Adipocyte (in vitro differentiated cells): Measurements from ENCODE around the gene ADAT3.

Experiments
- DNase-seq: peaks from one replicate; pipeline ENCODE4 v3.0.0-alpha.2; 2015; ENCODE audit warnings: low read depth
- H3K27me3 ChIP-seq: replicated peaks from 2 replicates; pipeline ENCODE4 v1.7.0; 2013; ENCODE audit warnings: mild to moderate bottlenecking, low read length, moderate library complexity; ENCODE audit not compliant: control insufficient read depth, insufficient read depth
- H3K36me3 ChIP-seq: 2 replicates; pipeline ENCODE4 v1.7.0; 2013; ENCODE audit warnings: low read length, mild to moderate bottlenecking, moderate library complexity; ENCODE audit not compliant: control insufficient read depth, insufficient read depth, severe bottlenecking
- H3K4me1 ChIP-seq: 2 replicates; pipeline ENCODE4 v1.7.0; 2013; ENCODE audit warnings: mild to moderate bottlenecking, low read length, moderate library complexity; ENCODE audit not compliant: control insufficient read depth, insufficient read depth
- H3K4me3 ChIP-seq: 2 replicates; pipeline ENCODE4 v1.7.0; 2013; ENCODE audit warnings: mild to moderate bottlenecking, low read length, moderate library complexity
- H3K9ac ChIP-seq: 2 replicates; pipeline ENCODE4 v1.7.0; 2013; ENCODE audit warnings: mild to moderate bottlenecking, low read length, moderate library complexity
- H3K9me3 ChIP-seq: 2 replicates; pipeline ENCODE4 v1.7.0; 2013; ENCODE audit warnings: mild to moderate bottlenecking, low read length, moderate library complexity; ENCODE audit not compliant: control insufficient read depth

ADAT3 gene

DNA sequence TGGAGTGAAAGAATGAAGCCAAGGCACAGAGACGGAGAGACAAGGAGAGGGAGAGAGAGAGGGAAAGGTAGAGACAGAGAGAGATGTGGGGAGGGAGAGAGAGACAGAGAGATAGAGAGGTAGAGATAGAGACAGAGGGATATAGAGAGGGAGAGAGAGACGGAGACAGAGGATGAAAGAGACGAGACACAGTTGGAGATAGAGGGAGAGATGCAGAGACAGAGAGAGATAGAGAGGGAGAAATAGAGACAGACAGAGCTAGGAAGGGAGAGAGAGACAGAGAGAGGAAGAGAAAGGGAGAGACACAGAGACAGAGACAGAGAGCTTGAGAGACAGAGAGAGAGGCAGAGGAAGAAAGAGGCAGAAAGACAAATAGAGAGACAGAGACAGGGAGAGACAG lies 31.2 kb downstream of the ADAT3 start:
- DNase-seq = no peak

DNA sequence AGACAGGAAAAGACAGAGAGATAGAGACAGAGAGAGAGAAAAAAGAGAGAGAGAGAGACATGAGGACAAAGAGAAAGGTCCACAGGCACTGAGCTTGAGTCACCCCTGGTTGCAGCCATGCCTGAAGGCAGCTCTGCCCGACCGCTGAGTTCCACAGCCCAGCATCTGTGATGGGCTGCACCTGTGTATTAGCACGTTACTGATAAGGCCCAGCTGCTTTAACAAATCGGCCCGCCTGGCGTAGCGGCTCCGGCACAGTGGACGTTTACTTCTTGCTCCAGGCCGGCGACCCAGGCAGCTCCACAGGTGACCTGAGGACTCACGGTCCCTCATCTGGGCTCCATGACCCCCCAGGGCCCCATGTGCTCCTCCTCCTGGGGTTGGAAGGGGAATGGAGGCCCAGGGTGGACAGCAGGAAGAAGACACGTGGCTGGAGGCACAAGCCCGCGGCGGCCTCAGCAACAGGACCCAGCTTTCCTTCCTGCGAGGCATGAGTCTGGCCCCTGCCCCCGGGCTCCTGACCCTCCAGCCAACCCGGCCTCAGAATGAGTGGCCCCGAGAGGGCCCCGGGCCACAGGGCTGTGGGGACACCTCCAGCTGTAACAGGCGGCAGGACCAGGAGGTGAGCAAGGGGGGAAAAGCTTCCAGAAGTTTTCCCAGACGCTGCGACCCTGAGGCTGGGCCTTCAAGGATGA lies 31.9 kb downstream of the ADAT3 start:
- H3K9ac ChIP-seq = no peak overlapping the region
- H3K4me1 ChIP-seq = peaks cover 25% of the 10 kb centered on the region
- no peaks in the 10 kb centered on the region for H3K36me3 ChIP-seq
- H3K4me3 ChIP-seq = no peak overlapping the region
- no peak for DNase-seq
- H3K9me3 ChIP-seq = no peaks in the 10 kb centered on the region
- no peaks in the 10 kb centered on the region for H3K27me3 ChIP-seq

More for the DNA sequence above, 31.2 kb downstream of the ADAT3 start:
- H3K27me3 ChIP-seq = no peaks in the 10 kb centered on the region
- H3K4me1 ChIP-seq = peaks cover 25% of the 10 kb centered on the region
- no peaks in the 10 kb centered on the region for H3K36me3 ChIP-seq
- H3K9ac ChIP-seq = peak overlapping the region; percentile 25
- no peak overlapping the region for H3K4me3 ChIP-seq
- H3K9me3 ChIP-seq = peaks cover 2% of the 10 kb centered on the region

DNA sequence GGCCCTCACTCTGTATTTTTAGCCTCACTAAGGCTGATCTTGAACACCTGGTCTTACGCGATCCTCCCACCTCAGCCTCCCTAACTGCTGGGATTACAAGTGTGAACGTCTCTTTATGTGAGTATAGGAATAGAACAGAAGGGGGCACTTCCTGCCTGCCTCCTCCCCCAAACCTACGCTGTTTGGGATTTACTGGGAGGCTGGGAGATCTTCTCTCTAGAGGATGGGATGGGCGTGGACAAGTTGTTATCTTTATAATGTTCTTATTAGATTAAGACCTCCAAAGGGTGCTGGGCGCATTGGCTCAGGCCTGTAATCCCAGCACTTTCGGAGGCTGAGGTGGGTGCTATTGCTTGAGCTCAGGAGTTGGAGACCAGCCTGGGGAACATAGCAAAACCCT lies 32.9 kb downstream of the ADAT3 start:
- DNase-seq = no peak
- Histone ChIP-seq H3K27me3 (no peaks in the 10 kb centered on the region), H3K4me1 (peaks cover 34% of the 10 kb centered on the region), H3K36me3 (no peaks in the 10 kb centered on the region), H3K9me3 (no peaks in the 10 kb centered on the region), H3K9ac (no peak overlapping the region), H3K4me3 (no peak overlapping the region)

DNA sequence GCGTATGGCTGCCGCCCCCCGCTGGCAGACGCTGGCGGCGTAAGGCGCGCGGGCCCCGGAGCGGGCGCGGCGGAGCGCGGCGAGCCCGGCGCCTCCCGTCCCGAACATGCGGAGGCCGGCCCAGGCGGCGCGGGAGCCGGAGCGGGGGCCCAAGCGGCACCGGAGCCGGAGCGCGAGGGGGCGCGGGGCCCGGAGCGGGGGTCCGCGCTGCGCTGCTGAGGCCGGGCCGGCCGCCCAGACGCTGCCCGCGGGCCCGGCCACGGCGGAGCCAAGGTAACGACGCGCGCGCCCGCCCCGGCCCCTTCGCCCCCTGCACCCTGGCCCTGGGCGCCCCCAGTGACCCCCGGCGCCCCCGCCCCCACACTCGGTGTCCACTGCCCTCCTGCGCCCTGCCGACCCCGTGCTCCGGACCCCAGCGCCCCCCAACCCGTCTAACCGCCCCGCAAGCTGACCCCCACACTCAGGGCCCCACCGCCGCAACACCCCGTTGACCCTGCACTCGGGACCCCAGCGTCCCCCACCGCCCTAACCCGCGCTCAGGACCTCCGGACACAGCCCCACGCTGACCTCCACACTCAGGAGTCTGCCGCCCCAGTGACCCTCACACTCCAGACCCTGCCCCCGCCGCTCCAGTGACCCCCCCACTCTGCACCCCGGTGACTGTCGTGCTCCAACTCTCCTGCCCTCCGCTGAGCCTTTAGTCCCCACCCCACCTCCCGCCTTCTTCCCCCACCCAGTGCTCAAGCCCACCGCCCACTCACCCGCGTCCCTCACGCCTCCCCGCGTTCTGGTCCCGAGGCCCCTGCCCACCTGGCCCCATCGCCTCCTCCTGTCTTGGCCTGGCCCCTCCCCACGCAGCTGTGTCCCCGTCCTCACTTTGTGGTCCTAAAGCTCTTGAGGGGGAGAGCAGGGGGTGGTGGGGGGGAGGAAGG lies 36.2 kb downstream of the ADAT3 start, which contains the start of gene CSNK1G2:
Gene CSNK1G2 (plus strand): TSS at position 27 of the 932 bp plus-strand sequence. CDS start 28,601 bp downstream, outside the sequence.
- H3K36me3 ChIP-seq = no peaks in the 10 kb centered on the region
- H3K9me3 ChIP-seq = no peaks in the 10 kb centered on the region
- peak within 1 kb of the TSS; percentile 97 for H3K9ac ChIP-seq
- no peak for DNase-seq
- H3K4me1 ChIP-seq = peaks cover 32% of the 10 kb centered on the region
- H3K27me3 ChIP-seq = no peaks in the 10 kb centered on the region
- H3K4me3 ChIP-seq = peak within 1 kb of the TSS; percentile 92

DNA sequence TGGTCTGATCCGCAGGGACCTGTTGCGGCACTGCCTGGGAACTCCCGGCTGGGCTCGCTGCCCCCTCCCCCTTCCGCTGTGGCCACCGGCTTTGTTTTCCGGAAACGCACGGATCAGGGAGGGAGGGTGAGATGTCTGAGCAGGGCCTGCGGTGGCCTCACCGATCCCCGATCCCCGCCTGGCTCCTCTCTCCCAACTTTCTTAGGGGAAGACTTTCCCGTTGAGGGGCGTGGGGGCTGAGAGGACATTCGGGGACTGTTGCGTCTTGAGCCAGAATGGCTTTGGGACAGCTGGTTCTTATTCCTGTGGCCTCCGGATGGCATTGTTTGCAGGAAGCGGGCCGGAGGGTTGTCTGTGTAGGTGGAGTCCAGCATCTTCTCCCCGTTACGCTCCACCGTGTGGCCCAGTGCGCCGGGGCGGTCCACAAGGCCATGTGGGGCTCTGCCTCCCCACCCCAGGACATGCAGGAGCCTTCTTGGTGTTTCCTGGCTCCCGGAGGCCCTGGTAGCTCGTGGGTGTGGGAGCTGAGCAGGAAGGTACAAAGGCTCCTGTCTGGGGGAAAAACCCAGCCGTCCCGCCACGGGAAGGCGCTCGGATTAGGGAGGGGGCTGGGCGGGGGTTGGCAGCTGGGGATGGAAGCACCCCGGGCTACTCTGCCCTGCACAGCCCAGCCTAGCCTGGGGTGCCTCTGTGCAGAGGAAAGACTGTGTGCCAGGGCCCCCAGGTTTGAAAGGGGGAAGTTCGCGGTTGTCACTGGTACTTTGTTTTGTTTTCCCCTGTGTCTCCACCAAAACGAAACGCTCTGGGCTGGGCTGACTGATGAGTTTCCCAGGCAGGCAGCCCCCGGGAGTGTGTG lies 37.1 kb downstream of the ADAT3 start:
- Histone ChIP-seq H3K27me3 (no peaks in the 10 kb centered on the region), H3K9ac (peak overlapping the region; percentile 97), H3K9me3 (no peaks in the 10 kb centered on the region), H3K36me3 (no peaks in the 10 kb centered on the region), H3K4me1 (peaks cover 31% of the 10 kb centered on the region), H3K4me3 (peak overlapping the region; percentile 92)
- DNase-seq = peak; percentile 88

DNA sequence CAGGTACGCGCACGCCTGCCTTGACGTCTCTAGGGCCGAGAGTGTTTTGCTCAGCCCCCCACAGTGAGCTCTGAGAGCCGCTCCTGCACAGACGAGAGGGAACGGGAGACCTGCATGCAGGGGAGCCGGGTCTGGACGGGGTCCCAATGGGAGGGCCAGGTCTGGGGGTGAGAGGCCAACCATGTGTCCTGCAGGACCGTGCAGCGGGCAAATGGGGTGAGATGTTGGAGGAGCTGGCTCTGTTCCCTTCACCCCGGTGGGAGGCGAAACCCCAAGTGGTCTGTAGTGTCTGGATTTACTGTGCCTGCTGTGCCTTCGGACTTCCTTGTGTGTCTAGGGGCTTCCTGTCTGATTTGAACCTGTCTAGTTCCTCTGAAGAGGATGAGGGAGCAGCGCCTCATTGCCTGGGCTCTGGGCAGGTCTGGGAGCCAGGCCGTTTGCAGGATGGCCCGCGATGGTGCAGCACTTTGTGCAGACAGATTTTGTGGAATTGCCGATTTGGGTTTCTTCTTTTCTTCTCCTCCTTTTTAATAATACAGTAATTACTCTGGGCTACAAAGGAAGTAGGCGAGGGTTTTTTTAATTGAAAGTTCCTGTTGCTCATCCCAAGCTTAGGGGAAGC lies 37.8 kb downstream of the ADAT3 start:
- no peaks in the 10 kb centered on the region for H3K9me3 ChIP-seq
- DNase-seq = peak; percentile 30
- H3K4me3 ChIP-seq = peak overlapping the region; percentile 92
- H3K9ac ChIP-seq = peak overlapping the region; percentile 97
- peaks cover 31% of the 10 kb centered on the region for H3K4me1 ChIP-seq
- H3K36me3 ChIP-seq = no peaks in the 10 kb centered on the region
- H3K27me3 ChIP-seq = no peaks in the 10 kb centered on the region

DNA sequence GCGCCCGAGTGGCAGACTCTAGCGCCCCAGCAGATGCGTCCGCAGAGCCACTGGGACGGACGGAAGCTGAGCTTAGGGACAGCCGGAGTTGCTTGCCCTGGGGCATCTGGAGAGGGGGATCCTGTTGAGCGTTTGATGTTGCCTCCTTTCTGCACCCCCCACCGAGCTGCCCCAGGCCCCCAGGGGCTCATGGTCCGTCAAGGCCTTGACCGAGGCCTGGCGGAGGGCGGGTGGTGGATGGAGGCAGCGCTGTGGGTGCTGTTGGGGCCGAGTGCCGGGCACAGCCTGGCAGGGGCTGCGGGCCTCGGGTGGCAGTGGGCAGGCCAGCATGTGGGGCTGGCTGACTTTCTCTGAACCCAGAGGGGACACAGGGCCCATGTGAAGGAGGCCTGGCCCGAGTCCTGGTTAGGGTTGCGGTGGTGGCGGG lies 38.5 kb downstream of the ADAT3 start:
- no peak for DNase-seq
- peaks cover 31% of the 10 kb centered on the region for H3K4me1 ChIP-seq
- no peaks in the 10 kb centered on the region for H3K9me3 ChIP-seq
- no peak overlapping the region for H3K4me3 ChIP-seq
- no peaks in the 10 kb centered on the region for H3K36me3 ChIP-seq
- H3K9ac ChIP-seq = no peak overlapping the region
- H3K27me3 ChIP-seq = no peaks in the 10 kb centered on the region

DNA sequence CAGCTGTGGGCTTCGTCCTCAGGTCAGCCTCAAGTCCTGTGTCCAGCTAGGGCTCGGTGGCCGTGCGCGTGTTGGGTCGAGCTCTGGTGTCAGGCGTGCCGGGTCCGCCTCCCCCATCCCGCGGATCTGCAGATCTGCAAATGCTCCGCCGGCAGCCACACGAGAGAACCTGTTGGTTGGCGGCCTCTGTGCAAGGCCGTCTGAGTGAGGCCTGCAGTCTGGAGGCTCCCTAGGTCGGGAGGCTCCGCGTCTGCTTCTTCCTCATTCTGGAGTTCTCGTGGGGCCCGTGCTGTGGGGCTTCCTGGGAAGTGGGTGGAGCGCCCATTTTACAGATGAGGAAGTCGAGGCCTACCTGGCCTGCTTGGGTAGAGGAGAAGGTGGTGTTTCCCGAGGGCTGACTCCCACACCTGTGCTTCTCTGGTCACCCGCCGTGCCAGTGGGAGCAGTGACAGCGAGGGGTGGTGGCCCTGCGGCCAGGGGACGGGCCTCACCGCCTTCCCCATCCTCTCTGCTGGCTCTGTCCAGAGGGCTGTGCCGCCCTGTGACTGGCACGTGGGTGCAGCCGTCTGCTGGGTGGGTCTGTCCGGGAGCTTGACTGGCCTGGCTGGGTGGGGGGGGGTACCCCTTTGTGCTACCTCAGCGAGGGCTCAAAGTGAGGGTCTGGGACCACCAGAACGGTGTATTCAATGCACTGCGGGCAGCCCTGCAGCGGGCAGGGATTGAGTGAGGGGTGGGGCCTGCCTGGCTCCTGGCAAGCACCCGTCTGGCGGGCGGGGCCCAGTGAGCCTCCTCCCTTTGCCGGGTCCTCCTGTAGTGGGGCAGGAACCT lies 39.1 kb downstream of the ADAT3 start:
- Histone ChIP-seq H3K27me3 (no peaks in the 10 kb centered on the region), H3K4me1 (peaks cover 30% of the 10 kb centered on the region), H3K36me3 (no peaks in the 10 kb centered on the region), H3K9ac (no peak overlapping the region), H3K4me3 (no peak overlapping the region), H3K9me3 (no peaks in the 10 kb centered on the region)
- peak; percentile 6 for DNase-seq

DNA sequence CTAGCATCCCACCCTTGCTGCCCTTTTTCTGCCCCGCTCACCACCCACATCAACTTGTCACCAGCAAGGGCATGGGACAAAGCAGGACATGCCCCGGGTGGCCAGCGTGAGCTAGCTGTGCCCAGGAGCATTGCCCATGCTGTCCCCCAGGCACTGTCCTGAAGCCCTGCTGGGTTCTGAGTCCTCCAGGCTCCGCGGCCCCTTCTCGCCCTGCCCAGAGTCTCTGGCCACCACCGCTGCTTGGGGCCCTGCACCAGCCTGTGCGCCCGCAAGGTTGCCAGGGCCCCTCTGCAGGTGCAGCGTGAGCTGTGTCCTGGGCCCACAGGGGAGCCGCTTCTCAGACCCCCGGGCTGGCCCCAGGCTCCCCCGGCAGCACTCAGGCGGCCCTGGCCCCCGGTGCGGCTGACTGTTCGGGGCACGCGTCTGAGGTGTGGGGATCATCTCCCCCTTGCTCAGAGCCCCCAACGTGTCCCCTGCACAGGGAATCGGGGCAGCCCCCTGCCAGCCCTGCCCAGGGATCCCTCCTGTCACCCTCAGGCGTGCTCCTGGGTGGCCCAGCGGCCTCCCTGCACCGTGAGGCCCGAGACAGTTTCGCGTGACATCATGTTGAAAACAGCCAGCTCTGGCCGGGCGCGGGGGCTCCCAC lies 39.8 kb downstream of the ADAT3 start:
- Histone ChIP-seq H3K9ac (no peak overlapping the region), H3K9me3 (no peaks in the 10 kb centered on the region)
- no peak for DNase-seq

More for the DNA sequence above, 39.8 kb downstream of the ADAT3 start:
- H3K27me3 ChIP-seq = no peaks in the 10 kb centered on the region
- H3K4me1 ChIP-seq = peaks cover 23% of the 10 kb centered on the region
- no peaks in the 10 kb centered on the region for H3K36me3 ChIP-seq
- no peak overlapping the region for H3K4me3 ChIP-seq
